Activated T-helper 2 cell treated with anti-CD3 and anti-CD28 coated beads, Interferon-gamma antibody, Interleukin-2, Interleukin-4, amounts not matched to agents 10 μg/mL and 5 μg/mL and 100 μg/mL, durations not matched to agents 14 hours and 24 hours and 36 hours (primary cell): ENCODE data around the gene ZIC4. TPM values are rescaled to one million over a fixed set of nuclear protein-coding genes. Genes with fewer than 3 reads are reported as not detected.

ENCODE experiments used
- DNase-seq: peaks from one replicate; pipeline ENCODE4 v3.0.0; 2021; ENCODE audit warnings: low spot score
- H3K27ac Mint-ChIP-seq: one replicate; pipeline ENCODE4 v1.8.0; 2021; ENCODE audit warnings: mixed read lengths
- H3K27me3 Mint-ChIP-seq: one replicate; pipeline ENCODE4 v1.8.0; 2021; ENCODE audit warnings: low read depth, mixed read lengths
- H3K36me3 Mint-ChIP-seq: one replicate; pipeline ENCODE4 v1.8.0; 2021; ENCODE audit warnings: low read depth, mixed read lengths
- H3K4me1 Mint-ChIP-seq: one replicate; pipeline ENCODE4 v1.8.0; 2021; ENCODE audit warnings: low read depth, mixed read lengths
- H3K4me3 Mint-ChIP-seq: one replicate; pipeline ENCODE4 v1.8.0; 2021; ENCODE audit warnings: low read depth, mild to moderate bottlenecking, moderate library complexity, mixed read lengths
- H3K9me3 Mint-ChIP-seq: one replicate; pipeline ENCODE4 v1.8.0; 2021; ENCODE audit warnings: mixed read lengths
- intact Hi-C: fragments of 100-400 bp; cut with micrococcal nuclease; formaldehyde crosslinking; loops from one replicate; pipeline ENCODE4 v1.15.1; 2023
- total RNA-seq: library from RNA; stranded (reverse); gene quantifications from 2 replicates; pipeline ENCODE4 v1.2.3, GENCODE V29; 2022

Gene ZIC4
- total RNA-seq, 1 donor from 2014 or later = not detected

DNA sequence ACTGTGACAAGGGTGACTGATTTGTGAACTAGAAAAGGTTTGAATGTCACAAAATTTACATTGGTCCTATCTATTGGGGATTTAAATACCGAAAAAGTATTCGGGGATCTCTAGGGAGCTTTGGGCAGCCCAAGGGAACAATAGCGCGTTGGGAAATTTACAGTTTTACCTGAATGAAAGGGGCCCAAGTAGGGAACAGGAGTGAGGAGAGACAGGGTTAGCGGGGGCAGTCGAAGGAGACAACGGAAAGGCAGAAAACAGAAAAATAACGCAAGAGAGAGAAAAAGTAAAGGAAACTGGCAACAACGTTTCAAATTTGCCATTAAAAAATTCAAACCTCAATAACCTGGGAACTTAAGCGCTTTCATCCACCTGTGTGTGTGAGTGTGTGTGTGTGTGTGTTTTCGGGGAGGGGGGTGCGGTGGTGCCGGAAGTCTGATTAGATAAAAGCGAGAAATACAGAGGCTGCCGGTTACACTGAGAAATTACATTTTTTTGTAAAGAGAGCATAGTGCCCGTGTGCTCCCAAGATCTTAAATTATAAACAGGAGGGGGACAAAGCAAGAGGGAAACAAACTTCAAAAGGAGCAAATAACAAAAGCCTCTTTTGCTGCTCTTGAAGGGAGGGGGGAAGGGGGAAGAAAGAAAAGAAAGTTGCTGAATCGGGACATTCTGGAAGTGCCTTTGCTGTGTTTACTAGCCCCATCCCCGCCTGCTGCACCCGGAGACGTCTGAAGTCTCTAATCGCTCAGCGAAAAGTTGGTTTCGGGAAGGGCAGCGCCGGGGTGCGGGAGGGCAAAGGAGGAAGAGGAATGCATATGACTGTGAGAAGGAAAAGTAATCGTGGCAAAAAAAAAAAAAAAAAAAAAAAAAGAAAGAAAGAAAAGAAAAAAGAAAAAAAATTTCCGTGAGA lies 2.1 kb upstream of the ZIC4 start:
- peak overlapping the region; percentile 76 for H3K27ac Mint-ChIP-seq
- no peak for DNase-seq
- H3K4me1 Mint-ChIP-seq = peaks cover 13% of the 10 kb centered on the region
- H3K9me3 Mint-ChIP-seq = peaks cover 14% of the 10 kb centered on the region
- peaks cover 12% of the 10 kb centered on the region for H3K36me3 Mint-ChIP-seq
- no peak overlapping the region for H3K4me3 Mint-ChIP-seq
- intact Hi-C loops = loop anchor here (2.0 kb wide), 1 partner anchor 14 kb away; no protein-coding TSS in a partner anchor
- H3K27me3 Mint-ChIP-seq = peaks cover 75% of the 10 kb centered on the region

DNA sequence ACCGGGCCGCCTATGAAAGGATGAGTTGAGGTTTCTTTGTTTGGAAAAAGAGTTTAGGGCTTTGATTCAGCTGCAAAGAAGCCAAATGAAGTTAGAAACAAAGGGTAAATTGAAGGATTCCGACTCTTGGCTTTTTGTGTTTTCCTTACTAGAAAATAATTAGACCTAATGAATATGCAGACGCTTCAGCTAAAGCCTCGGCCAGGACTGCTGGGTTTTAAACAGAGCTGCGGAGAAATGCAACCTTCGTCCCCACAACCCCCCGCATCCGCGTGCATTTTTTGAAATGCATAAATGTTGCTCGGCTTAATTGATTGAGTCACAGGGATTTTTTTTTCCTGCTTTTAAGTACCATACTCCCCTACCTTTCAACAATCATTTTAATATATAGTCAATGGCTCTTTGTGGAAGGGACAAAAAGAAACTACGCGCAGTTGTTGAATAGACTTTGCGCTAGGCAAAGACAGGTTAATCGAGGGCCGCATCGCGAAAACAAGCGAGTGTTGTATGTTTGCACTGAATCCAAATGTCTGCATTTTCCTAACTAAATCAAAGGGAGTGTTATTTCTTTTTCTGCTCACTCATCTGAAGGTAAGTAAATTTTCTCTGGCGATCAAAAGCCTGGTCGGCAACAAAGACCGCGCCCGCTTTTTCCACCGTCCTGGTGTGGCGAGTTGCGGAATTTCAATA lies 1.3 kb upstream of the ZIC4 start:
- Mint-ChIP-seq H3K4me3 (no peak overlapping the region), H3K27ac (peak overlapping the region; percentile 68), H3K4me1 (peaks cover 10% of the 10 kb centered on the region), H3K36me3 (peaks cover 9% of the 10 kb centered on the region), H3K27me3 (peaks cover 71% of the 10 kb centered on the region), H3K9me3 (peaks cover 14% of the 10 kb centered on the region)
- intact Hi-C loops = loop anchor here (2.0 kb wide), 1 partner anchor 15 kb away; no protein-coding TSS in a partner anchor
- no peak for DNase-seq

DNA sequence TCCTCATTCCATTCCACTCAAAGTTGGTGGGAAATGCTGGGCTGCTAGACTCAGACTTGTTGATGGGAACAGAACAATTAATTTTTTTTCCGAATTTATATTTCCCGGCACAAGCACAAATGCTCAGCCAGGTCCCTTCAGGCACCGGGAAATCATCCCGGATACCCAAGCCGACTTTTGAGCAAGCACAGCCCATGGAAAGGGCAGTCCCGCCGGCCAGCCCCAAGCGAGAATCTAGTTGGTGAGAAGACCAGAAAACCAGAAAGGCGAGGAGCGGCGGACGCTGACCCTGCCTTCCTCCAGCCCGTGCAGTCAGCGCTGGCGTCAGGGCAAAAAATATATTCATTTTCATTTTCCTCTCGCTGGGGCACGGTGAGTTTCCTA lies 763 bp upstream of the ZIC4 start:
- DNase-seq = no peak
- no peak overlapping the region for H3K4me3 Mint-ChIP-seq
- peaks cover 8% of the 10 kb centered on the region for H3K4me1 Mint-ChIP-seq
- intact Hi-C loops = no loop called here
- peaks cover 71% of the 10 kb centered on the region for H3K27me3 Mint-ChIP-seq
- no peak overlapping the region for H3K27ac Mint-ChIP-seq
- peaks cover 9% of the 10 kb centered on the region for H3K36me3 Mint-ChIP-seq
- H3K9me3 Mint-ChIP-seq = peaks cover 14% of the 10 kb centered on the region

DNA sequence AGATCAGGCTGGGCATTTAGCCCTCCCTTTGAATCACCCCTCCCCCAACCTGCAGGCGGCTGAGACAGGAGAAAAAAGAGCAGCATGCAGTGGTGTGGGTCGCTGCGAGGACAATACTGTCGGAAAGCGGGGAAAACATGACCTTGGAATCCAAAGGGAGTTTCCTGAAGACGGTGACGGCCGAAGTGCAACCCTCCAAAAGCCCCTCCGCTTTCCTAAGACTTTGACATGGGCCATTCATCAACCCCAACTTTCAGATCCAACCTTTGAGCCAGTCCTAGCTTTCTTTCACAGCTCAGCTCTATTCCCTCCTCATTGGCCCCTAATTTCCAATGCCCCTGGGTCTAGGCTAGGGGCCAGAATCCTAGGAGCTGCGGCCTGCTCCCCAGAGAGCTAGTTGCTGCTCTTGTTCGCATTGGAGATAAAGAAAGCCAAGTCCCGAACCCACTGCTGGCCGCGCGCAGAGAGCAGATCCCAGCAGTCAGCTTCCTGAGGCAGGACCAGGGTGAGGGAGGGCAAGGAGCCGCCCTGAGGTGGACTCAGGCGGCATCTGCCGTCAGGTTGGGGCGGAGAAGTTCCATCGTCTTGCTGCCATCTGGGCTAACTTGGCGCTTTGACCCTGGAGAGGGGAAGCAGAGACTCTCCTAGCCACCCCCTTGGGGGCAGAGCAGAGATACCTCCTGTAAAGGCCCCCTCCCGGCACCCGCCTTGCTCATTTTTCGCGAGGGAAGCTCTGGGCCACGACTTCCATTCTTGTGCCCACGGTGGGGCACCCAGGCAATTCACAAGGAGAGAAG lies 914 bp downstream of the ZIC4 start:
- Mint-ChIP-seq H3K27ac (no peak overlapping the region), H3K4me1 (peaks cover 3% of the 10 kb centered on the region), H3K9me3 (peaks cover 14% of the 10 kb centered on the region), H3K27me3 (peaks cover 63% of the 10 kb centered on the region), H3K36me3 (peaks cover 9% of the 10 kb centered on the region), H3K4me3 (no peak overlapping the region)
- intact Hi-C loops = no loop called here
- no peak for DNase-seq

DNA sequence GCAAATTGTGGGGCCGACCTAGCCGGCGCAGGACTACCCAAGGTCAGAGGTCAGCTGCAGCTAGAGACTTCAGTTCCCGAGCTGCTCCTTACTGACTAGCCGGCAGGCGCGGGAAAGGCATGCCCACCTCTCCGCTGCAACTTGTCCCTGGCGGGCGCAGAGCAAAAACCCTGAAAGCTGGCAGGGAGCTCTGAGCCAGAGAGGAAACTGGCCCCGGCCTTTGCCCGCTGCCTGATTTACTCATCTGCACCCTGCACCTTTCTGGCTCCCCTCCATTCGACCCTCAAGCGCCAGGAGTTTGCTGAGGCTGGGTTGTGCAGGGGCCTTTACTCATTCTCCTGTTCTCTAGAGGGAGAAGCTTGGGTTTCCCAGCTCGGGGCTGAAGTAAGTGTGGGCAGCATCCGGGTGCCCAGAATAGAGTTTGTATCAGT lies 1.5 kb downstream of the ZIC4 start:
- H3K27me3 Mint-ChIP-seq = peaks cover 63% of the 10 kb centered on the region
- peaks cover 3% of the 10 kb centered on the region for H3K4me1 Mint-ChIP-seq
- peaks cover 14% of the 10 kb centered on the region for H3K9me3 Mint-ChIP-seq
- peaks cover 9% of the 10 kb centered on the region for H3K36me3 Mint-ChIP-seq
- DNase-seq = no peak
- no peak overlapping the region for H3K4me3 Mint-ChIP-seq
- intact Hi-C loops = no loop called here
- no peak overlapping the region for H3K27ac Mint-ChIP-seq

DNA sequence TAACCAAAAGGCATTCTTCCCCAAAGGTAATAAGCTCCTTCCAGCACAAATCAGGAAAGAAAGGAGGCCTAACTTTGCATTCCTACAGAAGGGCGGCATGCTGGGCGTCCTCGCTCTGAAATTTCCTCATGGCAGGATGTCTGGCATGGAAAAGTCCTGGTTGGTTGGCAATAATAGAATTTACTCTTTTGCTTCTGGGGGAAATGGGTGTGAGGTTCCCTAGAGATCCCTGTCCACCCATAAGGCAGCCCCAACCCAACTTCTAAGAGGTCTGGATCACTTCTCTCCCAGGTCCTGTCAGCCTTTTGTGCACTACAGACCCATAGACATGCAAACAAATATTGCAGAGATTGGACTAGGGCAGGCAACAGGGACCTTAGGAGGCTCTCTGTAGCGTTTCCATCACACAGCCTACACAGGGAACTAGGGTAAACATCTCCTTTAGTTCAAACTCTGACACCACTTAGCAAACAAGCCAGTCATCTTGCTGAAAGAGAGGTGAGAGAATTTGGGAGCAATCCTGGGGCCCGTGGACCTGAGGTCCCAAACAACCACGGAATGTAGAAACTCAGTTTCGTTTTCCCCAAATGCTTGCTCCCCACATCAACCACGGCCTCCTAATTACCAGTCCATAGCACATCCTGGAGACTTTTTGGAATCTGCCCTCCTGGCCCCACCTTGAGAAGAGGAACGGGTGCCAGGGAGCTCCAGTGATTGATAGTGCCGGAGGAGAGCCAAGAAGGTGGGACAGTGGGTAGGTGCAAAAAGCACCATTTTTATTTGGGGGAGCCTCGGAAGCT lies 2.1 kb downstream of the ZIC4 start:
- no peak overlapping the region for H3K27ac Mint-ChIP-seq
- H3K4me3 Mint-ChIP-seq = no peak overlapping the region

DNA sequence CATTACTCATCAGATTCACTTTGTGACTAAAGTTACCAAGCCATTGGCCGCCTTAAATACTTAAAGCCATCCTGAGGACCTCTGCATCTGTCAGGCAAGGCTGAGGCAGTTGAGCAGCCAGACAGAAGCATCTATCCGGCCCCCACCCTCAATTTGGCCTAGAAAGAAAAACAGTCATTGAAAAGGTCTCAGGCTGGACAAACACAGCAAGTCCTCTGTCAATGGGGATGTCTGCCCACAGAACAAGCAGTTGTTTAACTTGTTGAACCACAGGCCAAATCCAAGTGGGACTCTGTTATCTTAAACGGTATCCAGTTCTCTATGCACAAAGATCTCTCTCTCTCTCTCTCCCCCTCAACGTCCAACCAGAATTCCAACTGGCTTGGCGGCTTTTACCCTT lies 2.8 kb downstream of the ZIC4 start:
- peaks cover 2% of the 10 kb centered on the region for H3K4me1 Mint-ChIP-seq
- no peak for DNase-seq
- intact Hi-C loops = no loop called here
- peaks cover 11% of the 10 kb centered on the region for H3K9me3 Mint-ChIP-seq
- no peak overlapping the region for H3K27ac Mint-ChIP-seq
- peaks cover 63% of the 10 kb centered on the region for H3K27me3 Mint-ChIP-seq
- peaks cover 6% of the 10 kb centered on the region for H3K36me3 Mint-ChIP-seq
- no peak overlapping the region for H3K4me3 Mint-ChIP-seq

More for the DNA sequence above, 2.1 kb downstream of the ZIC4 start:
- no peak for DNase-seq
- peaks cover 63% of the 10 kb centered on the region for H3K27me3 Mint-ChIP-seq
- H3K36me3 Mint-ChIP-seq = peaks cover 9% of the 10 kb centered on the region
- peaks cover 14% of the 10 kb centered on the region for H3K9me3 Mint-ChIP-seq
- intact Hi-C loops = no loop called here
- H3K4me1 Mint-ChIP-seq = peaks cover 3% of the 10 kb centered on the region

DNA sequence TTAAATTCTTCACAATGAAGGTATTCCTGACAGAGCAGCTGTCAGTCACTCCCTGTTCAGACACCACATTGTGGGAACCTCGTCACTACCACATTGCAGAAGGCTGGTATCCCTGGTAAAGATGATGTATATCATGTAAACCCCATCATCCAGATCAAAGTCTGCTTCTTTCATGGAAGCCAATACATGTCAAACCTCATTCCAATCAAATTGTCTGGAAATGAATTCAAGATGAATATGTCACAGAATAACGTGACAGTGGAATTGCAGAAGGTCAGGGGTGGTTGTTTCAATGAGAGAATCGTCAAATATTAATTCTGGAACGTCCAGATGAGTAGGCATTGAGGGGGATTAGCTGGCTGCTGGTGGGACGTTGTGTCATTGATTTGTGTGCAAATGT lies 4.2 kb downstream of the ZIC4 start:
- peaks cover 62% of the 10 kb centered on the region for H3K27me3 Mint-ChIP-seq
- intact Hi-C loops = no loop called here

DNA sequence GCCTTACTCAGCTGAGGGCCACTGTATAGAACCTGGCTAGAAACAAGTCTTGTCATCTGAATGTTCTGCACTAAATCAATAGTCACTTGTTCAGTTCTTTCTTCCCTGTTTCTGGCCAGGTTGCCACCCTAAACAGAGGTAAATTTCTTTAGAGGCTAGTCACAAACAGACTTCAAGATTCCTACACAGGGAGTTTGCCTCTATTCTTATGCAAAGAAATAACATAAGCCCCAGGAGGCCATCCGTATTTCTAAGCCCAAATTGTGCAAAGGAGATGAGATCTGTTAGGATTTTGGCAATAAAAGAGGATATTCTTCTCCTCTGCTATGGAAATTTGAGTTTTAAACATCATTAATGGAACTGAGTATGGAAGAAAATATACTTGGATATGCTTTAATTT lies 4.9 kb downstream of the ZIC4 start:
- no peaks in the 10 kb centered on the region for H3K4me1 Mint-ChIP-seq
- H3K27me3 Mint-ChIP-seq = peaks cover 60% of the 10 kb centered on the region
- H3K27ac Mint-ChIP-seq = no peak overlapping the region
- DNase-seq = no peak
- H3K9me3 Mint-ChIP-seq = no peaks in the 10 kb centered on the region
- H3K36me3 Mint-ChIP-seq = no peaks in the 10 kb centered on the region
- intact Hi-C loops = no loop called here
- no peak overlapping the region for H3K4me3 Mint-ChIP-seq

More for the DNA sequence above, 4.2 kb downstream of the ZIC4 start:
- Mint-ChIP-seq H3K36me3 (no peaks in the 10 kb centered on the region), H3K4me3 (no peak overlapping the region), H3K27ac (no peak overlapping the region), H3K9me3 (no peaks in the 10 kb centered on the region), H3K4me1 (no peaks in the 10 kb centered on the region)
- DNase-seq = no peak

DNA sequence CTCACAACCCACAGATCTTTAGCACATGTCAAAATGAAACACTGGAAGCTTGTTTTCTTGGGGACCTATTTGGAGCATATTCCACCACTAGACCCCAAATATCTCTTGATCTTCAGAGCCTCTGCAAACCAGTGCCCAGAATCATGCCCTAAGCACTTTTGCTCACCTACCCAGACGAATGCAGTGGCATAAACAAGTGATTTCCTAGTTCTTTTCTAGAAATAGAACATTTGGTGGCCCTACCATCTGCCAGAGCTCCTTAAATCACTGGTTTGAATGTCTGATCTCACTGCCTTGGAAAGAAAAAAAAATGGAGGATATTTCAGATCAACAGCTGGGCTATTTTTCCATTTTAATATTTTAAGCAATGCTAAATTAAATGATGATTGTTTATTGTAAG lies 5.3 kb downstream of the ZIC4 start:
- peaks cover 57% of the 10 kb centered on the region for H3K27me3 Mint-ChIP-seq
- no peak overlapping the region for H3K4me3 Mint-ChIP-seq
- no peaks in the 10 kb centered on the region for H3K36me3 Mint-ChIP-seq
- intact Hi-C loops = no loop called here
- no peak overlapping the region for H3K27ac Mint-ChIP-seq
- H3K9me3 Mint-ChIP-seq = no peaks in the 10 kb centered on the region
- no peak for DNase-seq
- no peaks in the 10 kb centered on the region for H3K4me1 Mint-ChIP-seq

DNA sequence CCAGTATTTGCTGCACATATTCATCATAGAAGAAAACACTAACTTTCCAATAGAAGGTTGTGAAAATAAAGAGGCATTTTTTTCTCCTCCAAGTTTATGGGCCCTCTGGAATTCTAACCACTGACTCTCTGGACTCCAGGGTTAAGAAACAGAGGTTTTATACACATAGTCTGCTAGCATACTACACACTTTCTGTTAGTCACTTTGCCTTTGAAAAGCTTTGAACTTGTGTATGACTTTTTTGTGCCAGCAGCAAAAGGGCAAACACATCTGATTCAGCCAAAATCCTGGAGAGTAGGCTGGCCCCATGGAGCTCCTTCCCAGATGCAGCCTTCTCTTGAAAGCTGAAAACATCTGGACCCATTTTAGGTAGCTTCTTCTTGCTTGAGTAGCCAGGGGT lies 6.2 kb downstream of the ZIC4 start:
- Mint-ChIP-seq H3K9me3 (no peaks in the 10 kb centered on the region), H3K36me3 (no peaks in the 10 kb centered on the region), H3K4me3 (no peak overlapping the region), H3K27ac (no peak overlapping the region), H3K27me3 (peaks cover 57% of the 10 kb centered on the region), H3K4me1 (no peaks in the 10 kb centered on the region)
- intact Hi-C loops = no loop called here
- no peak for DNase-seq
